Thyroid gland (tissue), 4 donors: ENCODE measurements around the gene DPP10. TPM values are rescaled to one million over a fixed set of nuclear protein-coding genes. Genes with fewer than 3 reads are reported as not detected.

ENCODE experiments used
- DNase-seq, 2 donors: peaks; one replicate each; pipeline ENCODE4 v3.0.0-alpha.2; 2019
- H3K27ac ChIP-seq, 3 donors: fragments of 200-600 bp; sonication (generic); 1 replicate in 2 of 3; 2 replicates in 1 of 3; pipeline ENCODE4 v1.5.1; 2016 to 2019; ENCODE audit warnings: mild to moderate bottlenecking in 1 of 3, moderate library complexity in 1 of 3
- H3K27me3 ChIP-seq: fragments of 200-600 bp; sonication (generic); one replicate; pipeline ENCODE4 v1.5.1; 2019
- H3K36me3 ChIP-seq, 2 donors: fragments of 200-600 bp; sonication (generic); one replicate each; pipeline ENCODE4 v1.5.1; 2016 to 2019
- H3K4me1 ChIP-seq, 2 donors: fragments of 200-600 bp; sonication (generic); one replicate each; pipeline ENCODE4 v1.5.1; 2017 to 2019
- H3K4me3 ChIP-seq, 3 donors: fragments of 200-600 bp; sonication (generic); replicated peaks in 1 of 3; 1 replicate in 2 of 3; 2 replicates in 1 of 3; pipeline ENCODE4 v1.5.1; 2016; ENCODE audit warnings: mild to moderate bottlenecking in 1 of 3
- H3K9me3 ChIP-seq: fragments of 200-600 bp; sonication (generic); one replicate; pipeline ENCODE4 v1.5.1; 2017
- CTCF ChIP-seq, 6 experiments: fragments of 200-600 bp in 3 of 6; fragments of 450-650 bp in 3 of 6; sonication (generic) in 3 of 6; IDR thresholded peaks; one replicate each; pipeline ENCODE4 v1.5.1; 2016 to 2019; ENCODE audit warnings: antibody characterized with exemption in 6 of 6, mild to moderate bottlenecking in 2 of 6, inconsistent platforms in 1 of 6, moderate library complexity in 1 of 6
- POLR2A ChIP-seq, 2 donors: fragments of 450-650 bp; IDR thresholded peaks; one replicate each; pipeline ENCODE4 v1.6.1; 2017; ENCODE audit warnings: antibody characterized with exemption in 2 of 2, mild to moderate bottlenecking in 2 of 2, moderate library complexity in 1 of 2
- WGBS, 2 donors: methylation state at CpG; one replicate each; pipeline ENCODE4 v1.1.5; 2017; 5-methylcytosine and 5-hydroxymethylcytosine counted together
- intact Hi-C: fragments of 100-400 bp; cut with DNase I; formaldehyde crosslinking; loops from one replicate; pipeline ENCODE4 v1.15.1; 2023
- total RNA-seq, 4 donors: library from RNA; depleted of rRNA; stranded (reverse); fragments of >200 nt; gene quantifications; one replicate each; pipeline ENCODE4 v1.2.3, GENCODE V29; 2016

DPP10 gene
- total RNA-seq, 4 donors from 2014 or later: 0.63 to 1.3 TPM; not detected in 2

- Histone ChIP-seq H3K4me3 (no peak overlapping the region), H3K4me1 (no peaks in the 10 kb centered on the region), H3K27me3 (peaks cover 4% of the 10 kb centered on the region), H3K27ac (no peak overlapping the region), H3K9me3 (no peaks in the 10 kb centered on the region), H3K36me3 (no peaks in the 10 kb centered on the region)
- TF ChIP-seq CTCF (IDR thresholded peaks at IDR 0.05) (no peak), POLR2A (IDR thresholded peaks at IDR 0.05) (no peak)
- DNase-seq: no peak
- intact Hi-C loops: no loop called here
These were observed 245.8 kb downstream of the DPP10 start for GRCh38 chr2:114688241-114688640.

GRCh38 chr2:114698520-114698919, 256.1 kb downstream of the DPP10 start:
- no peaks in the 10 kb centered on the region for H3K27me3 ChIP-seq
- intact Hi-C loops: no loop called here
- TF ChIP-seq POLR2A (IDR thresholded peaks at IDR 0.05) (no peak), CTCF (IDR thresholded peaks at IDR 0.05) (no peak)
- WGBS, 2 donors: 61 to 62% methylated on average over 1 of the region's 1 CpG
- H3K4me3 ChIP-seq: no peak overlapping the region
- no peaks in the 10 kb centered on the region for H3K4me1 ChIP-seq
- no peak for DNase-seq
- no peaks in the 10 kb centered on the region for H3K9me3 ChIP-seq
- no peak overlapping the region for H3K27ac ChIP-seq
- H3K36me3 ChIP-seq: no peaks in the 10 kb centered on the region

GRCh38 chr2:114699423-114699944, 257.0 kb downstream of the DPP10 start:
- TF ChIP-seq POLR2A (IDR thresholded peaks at IDR 0.05) (no peak), CTCF (IDR thresholded peaks at IDR 0.05) (no peak)
- Histone ChIP-seq H3K36me3 (no peaks in the 10 kb centered on the region), H3K27ac (no peak overlapping the region), H3K4me3 (no peak overlapping the region), H3K9me3 (no peaks in the 10 kb centered on the region), H3K4me1 (no peaks in the 10 kb centered on the region), H3K27me3 (no peaks in the 10 kb centered on the region)
- WGBS, 2 donors: 88 to 93% methylated on average over 2 of the region's 2 CpGs
- intact Hi-C loops: no loop called here
- DNase-seq: no peak

- Histone ChIP-seq H3K27me3 (no peaks in the 10 kb centered on the region), H3K4me1 (no peaks in the 10 kb centered on the region), H3K36me3 (no peaks in the 10 kb centered on the region), H3K4me3 (no peak overlapping the region), H3K9me3 (no peaks in the 10 kb centered on the region), H3K27ac (no peak overlapping the region)
- intact Hi-C loops: no loop called here
- WGBS, 2 donors: 74 to 76% methylated on average over 5 of the region's 5 CpGs
- TF ChIP-seq POLR2A (IDR thresholded peaks at IDR 0.05) (no peak), CTCF (IDR thresholded peaks at IDR 0.05) (no peak)
- no peak for DNase-seq
These were observed 258.0 kb downstream of the DPP10 start for GRCh38 chr2:114700440-114700839.

- intact Hi-C loops: no loop called here
- DNase-seq: no peak
- Histone ChIP-seq H3K4me1 (no peaks in the 10 kb centered on the region), H3K9me3 (no peaks in the 10 kb centered on the region), H3K27me3 (no peaks in the 10 kb centered on the region), H3K4me3 (no peak overlapping the region), H3K36me3 (no peaks in the 10 kb centered on the region), H3K27ac (no peak overlapping the region)
- 88 to 90% methylated on average over 4 of the region's 4 CpGs for WGBS, 2 donors
- no peak for TF ChIP-seq CTCF (IDR thresholded peaks at IDR 0.05)
- TF ChIP-seq POLR2A (IDR thresholded peaks at IDR 0.05): no peak
These were observed 267.8 kb downstream of the DPP10 start for GRCh38 chr2:114709936-114710850.
